PC-9 (cell line): ENCODE measurements around the gene MAGIX. TPM values are rescaled to one million over a fixed set of nuclear protein-coding genes. Genes with fewer than 3 reads are reported as not detected.
A peak's percentile ranks its signal among the peaks of the same experiment; 100 is the strongest.

Source experiments
- BruUV-seq: library from RNA; stranded (reverse); fragments of 400-500 nt; replicated peaks from 2 replicates; lab custom pipeline; 2021; lab: Mats Ljungman, UMichigan
- CTCF ChIA-PET: fragments of 300-600 bp; sonication (Branson Sonifier 250); formaldehyde crosslinking; loops from one replicate; lab custom pipeline; 2022; ENCODE audit warnings: antibody characterized with exemption; lab: Charles Lee
- POLR2A ChIA-PET: fragments of 300-600 bp; sonication (Branson Sonifier 250); formaldehyde crosslinking; loops from one replicate; lab custom pipeline; 2022; ENCODE audit warnings: antibody characterized with exemption; ENCODE audit not compliant: unreplicated experiment; lab: Charles Lee
- DNase-seq, 2 experiments: peaks; one replicate each; pipeline versions ENCODE4 v3.0.0 to v3.0.0-alpha.2; 2015 to 2022; ENCODE audit warnings: mixed read lengths in 1 of 2
- H2AFZ ChIP-seq: fragments of 200-600 bp; sonication (generic); 2 replicates; pipeline ENCODE4 v1.8.1; 2017; ENCODE audit warnings: antibody characterized with exemption
- H3F3A ChIP-seq: fragments of 200-600 bp; sonication (generic); 2 replicates; pipeline ENCODE4 v1.8.1; 2017; ENCODE audit warnings: antibody characterized with exemption, mild to moderate bottlenecking, low read depth; ENCODE audit not compliant: insufficient read depth
- H3K27ac ChIP-seq: fragments of 200-600 bp; sonication (generic); 2 replicates; pipeline ENCODE4 v1.6.1; 2016; ENCODE audit warnings: mixed run types
- H3K27me3 ChIP-seq: fragments of 200-600 bp; sonication (generic); 2 replicates; pipeline ENCODE4 v1.6.1; 2016; ENCODE audit warnings: low read depth, mixed run types; ENCODE audit not compliant: insufficient read depth
- H3K36me3 ChIP-seq: fragments of 200-600 bp; sonication (generic); 2 replicates; pipeline ENCODE4 v1.6.1; 2016; ENCODE audit warnings: low read depth, mixed run types
- H3K4me1 ChIP-seq: fragments of 200-600 bp; sonication (generic); replicated peaks from 2 replicates; pipeline ENCODE4 v1.6.1; 2016; ENCODE audit warnings: mixed run types; ENCODE audit not compliant: insufficient read depth
- H3K4me2 ChIP-seq: fragments of 200-600 bp; sonication (generic); 2 replicates; pipeline ENCODE4 v1.6.1; 2017; ENCODE audit warnings: mixed run types
- H3K4me3 ChIP-seq: fragments of 200-600 bp; sonication (generic); 2 replicates; pipeline ENCODE4 v1.6.1; 2016; ENCODE audit warnings: mixed run types
- H3K79me2 ChIP-seq: fragments of 200-600 bp; sonication (generic); 2 replicates; pipeline ENCODE4 v1.6.1; 2017; ENCODE audit warnings: low read depth, mixed run types
- H3K9me2 ChIP-seq: fragments of 200-600 bp; sonication (generic); 2 replicates; pipeline ENCODE4 v1.8.1; 2017; ENCODE audit warnings: mild to moderate bottlenecking; ENCODE audit not compliant: insufficient read depth
- H3K9me3 ChIP-seq: fragments of 200-600 bp; sonication (generic); 2 replicates; pipeline ENCODE4 v1.8.1; 2016; ENCODE audit warnings: low read depth; ENCODE audit not compliant: insufficient read depth
- H4K20me1 ChIP-seq: fragments of 200-600 bp; sonication (generic); 2 replicates; pipeline ENCODE4 v1.8.1; 2017; ENCODE audit not compliant: insufficient read depth
- CTCF ChIP-seq: fragments of 200-600 bp; sonication (generic); conservative IDR thresholded peaks from 2 replicates; pipeline ENCODE4 v1.6.1; 2017; ENCODE audit warnings: mixed run types, antibody characterized with exemption, mild to moderate bottlenecking, moderate library complexity
- EZH2 ChIP-seq: fragments of 200-600 bp; sonication (generic); IDR thresholded peaks from 2 replicates; pipeline ENCODE4 v1.8.0; 2017; ENCODE audit warnings: antibody characterized with exemption, low read depth
- intact Hi-C: fragments of 100-400 bp; cut with micrococcal nuclease; formaldehyde crosslinking; loops from one replicate; pipeline ENCODE4 v1.10.0; 2022; ENCODE audit not compliant: unreplicated experiment
- total RNA-seq: library from RNA; stranded (reverse); gene quantifications from 2 replicates; pipeline ENCODE4 v1.2.3, GENCODE V29; 2021

The MAGIX gene
- total RNA-seq, 1 experiment from 2014 or later = 1.8 TPM

GRCh38 chrX:49160908-49161307 lies 1.6 kb upstream of the MAGIX start:
- TF ChIP-seq EZH2 (no peak), CTCF (no peak)
- Histone ChIP-seq H3K9me2 (no peaks in the 10 kb centered on the region), H3F3A (no peaks in the 10 kb centered on the region), H3K79me2 (no peaks in the 10 kb centered on the region), H2AFZ (no peak overlapping the region), H3K4me2 (no peak overlapping the region), H3K9me3 (no peaks in the 10 kb centered on the region), H3K4me1 (no peaks in the 10 kb centered on the region), H4K20me1 (no peaks in the 10 kb centered on the region), H3K27me3 (no peaks in the 10 kb centered on the region), H3K36me3 (no peaks in the 10 kb centered on the region), H3K27ac (no peak overlapping the region), H3K4me3 (no peak overlapping the region)
- intact Hi-C loops = no loop called here
- ChIA-PET CTCF (no interaction called here), POLR2A (no interaction called here)
- DNase-seq = no peak
- BruUV-seq = no TSS peak

- no peaks in the 10 kb centered on the region for H3K36me3 ChIP-seq
- ChIA-PET POLR2A (no interaction called here), CTCF (no interaction called here)
- no peak overlapping the region for H3K4me2 ChIP-seq
- no peaks in the 10 kb centered on the region for H3K9me3 ChIP-seq
- DNase-seq = no peak
- no peaks in the 10 kb centered on the region for H3K27me3 ChIP-seq
- no peaks in the 10 kb centered on the region for H3K9me2 ChIP-seq
- intact Hi-C loops = no loop called here
- BruUV-seq = no TSS peak
- H3F3A ChIP-seq = no peaks in the 10 kb centered on the region
- no peak overlapping the region for H3K27ac ChIP-seq
- no peaks in the 10 kb centered on the region for H3K4me1 ChIP-seq
- no peak for TF ChIP-seq EZH2
- TF ChIP-seq CTCF = no peak
- no peak overlapping the region for H2AFZ ChIP-seq
- H3K79me2 ChIP-seq = no peaks in the 10 kb centered on the region
- H4K20me1 ChIP-seq = no peaks in the 10 kb centered on the region
- no peak overlapping the region for H3K4me3 ChIP-seq
Measured at GRCh38 chrX:49161632-49162031, 926 bp upstream of the MAGIX start.

- TF ChIP-seq EZH2 = no peak
- 0 out of 2 replicates have a peak, but pooled peaks have one; percentile 45 for TF ChIP-seq CTCF
- intact Hi-C loops = no loop called here
- ChIA-PET CTCF (no interaction called here), POLR2A (no interaction called here)
- Histone ChIP-seq H3K9me2 (no peaks in the 10 kb centered on the region), H2AFZ (0 out of 2 replicates have a peak overlapping the region, but pooled peaks have one; percentile 52), H3F3A (no peaks in the 10 kb centered on the region), H3K4me1 (no peaks in the 10 kb centered on the region), H4K20me1 (no peaks in the 10 kb centered on the region), H3K27me3 (no peaks in the 10 kb centered on the region), H3K27ac (0 out of 2 replicates have a peak overlapping the region, but pooled peaks have one; percentile 41), H3K9me3 (no peaks in the 10 kb centered on the region), H3K4me3 (peak overlapping the region; percentile 43; the same call in 1 of the 2 replicates), H3K36me3 (no peaks in the 10 kb centered on the region), H3K4me2 (peak overlapping the region; percentile 54; the same call in 1 of the 2 replicates), H3K79me2 (no peaks in the 10 kb centered on the region)
- BruUV-seq = no TSS peak
- peak; percentile 42 to 77 for DNase-seq
Measured at GRCh38 chrX:49163555-49164419, 1.2 kb downstream of the MAGIX start.
